ENCODE results near the gene TMPO.

- TF ChIP-seq, protein P1, sequence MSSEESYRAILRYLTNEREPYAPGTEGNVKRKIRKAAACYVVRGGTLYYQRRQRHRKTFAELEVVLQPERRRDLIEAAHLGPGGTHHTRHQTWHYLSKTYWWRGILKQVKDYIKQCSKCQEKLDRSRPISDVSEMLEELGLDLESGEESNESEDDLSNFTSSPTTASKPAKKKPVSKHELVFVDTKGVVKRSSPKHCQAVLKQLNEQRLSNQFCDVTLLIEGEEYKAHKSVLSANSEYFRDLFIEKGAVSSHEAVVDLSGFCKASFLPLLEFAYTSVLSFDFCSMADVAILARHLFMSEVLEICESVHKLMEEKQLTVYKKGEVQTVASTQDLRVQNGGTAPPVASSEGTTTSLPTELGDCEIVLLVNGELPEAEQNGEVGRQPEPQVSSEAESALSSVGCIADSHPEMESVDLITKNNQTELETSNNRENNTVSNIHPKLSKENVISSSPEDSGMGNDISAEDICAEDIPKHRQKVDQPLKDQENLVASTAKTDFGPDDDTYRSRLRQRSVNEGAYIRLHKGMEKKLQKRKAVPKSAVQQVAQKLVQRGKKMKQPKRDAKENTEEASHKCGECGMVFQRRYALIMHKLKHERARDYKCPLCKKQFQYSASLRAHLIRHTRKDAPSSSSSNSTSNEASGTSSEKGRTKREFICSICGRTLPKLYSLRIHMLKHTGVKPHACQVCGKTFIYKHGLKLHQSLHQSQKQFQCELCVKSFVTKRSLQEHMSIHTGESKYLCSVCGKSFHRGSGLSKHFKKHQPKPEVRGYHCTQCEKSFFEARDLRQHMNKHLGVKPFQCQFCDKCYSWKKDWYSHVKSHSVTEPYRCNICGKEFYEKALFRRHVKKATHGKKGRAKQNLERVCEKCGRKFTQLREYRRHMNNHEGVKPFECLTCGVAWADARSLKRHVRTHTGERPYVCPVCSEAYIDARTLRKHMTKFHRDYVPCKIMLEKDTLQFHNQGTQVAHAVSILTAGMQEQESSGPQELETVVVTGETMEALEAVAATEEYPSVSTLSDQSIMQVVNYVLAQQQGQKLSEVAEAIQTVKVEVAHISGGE (CRISPR knock-in tag; IDR thresholded peaks at IDR 0.05): no peak
- TF ChIP-seq POLR2A (IDR thresholded peaks at IDR 0.05; ENCODE audit: low read depth, low read length): no peak
- no peak for TF ChIP-seq EP300 (IDR thresholded peaks at IDR 0.05; ENCODE audit: borderline replicate concordance in 1 of 2, control insufficient read depth in 1 of 2, low read depth in 2 of 2, low read length in 2 of 2)
- no peak for TF ChIP-seq ZNF274 (IDR thresholded peaks at IDR 0.05; ENCODE audit: insufficient read depth, insufficient read length)
- TF ChIP-seq RAD21 (IDR thresholded peaks at IDR 0.05; ENCODE audit: insufficient read depth, low read depth, low read length): no peak
- TF ChIP-seq MAX (IDR thresholded peaks at IDR 0.05; ENCODE audit: low read depth, low read length): no peak
- TF ChIP-seq CTCF (IDR thresholded peaks at IDR 0.05 in 2 of 3, conservative IDR thresholded peaks at IDR 0.05 in 1 of 3; ENCODE audit: control insufficient read depth in 2 of 3, extremely low read depth in 1 of 3, insufficient read depth in 1 of 3, low read depth in 3 of 3, low read length in 3 of 3): no peak
- TF ChIP-seq MEF2A (IDR thresholded peaks at IDR 0.05; ENCODE audit: insufficient read depth, low read depth, low read length): no peak
- TF ChIP-seq PBX3 (IDR thresholded peaks at IDR 0.05; ENCODE audit: insufficient replicate concordance, low read depth, low read length): no peak
- TF ChIP-seq ETV6 (conservative IDR thresholded peaks at IDR 0.05 in 1 of 2, IDR thresholded peaks at IDR 0.05 in 1 of 2; ENCODE audit: borderline replicate concordance in 1 of 2, low read depth in 1 of 2): no peak
Measured at GRCh38 chr12:98543701-98544100, 28.3 kb downstream of the TMPO start.

Data from GM12878 (cell line).